Panc1 (cell line): ENCODE results near the gene GDF2. TPM values are rescaled to one million over a fixed set of nuclear protein-coding genes. Genes with fewer than 3 reads are reported as not detected.

Experiments
- ATAC-seq: fragments of 200-7000 bp; cut with Tn5 transposase; 2 replicates; pipeline ENCODE4 v1.9.1; 2020; ENCODE audit warnings: mild to moderate bottlenecking, moderate library complexity
- BruUV-seq: library from RNA; stranded (reverse); fragments of 400-500 nt; replicated peaks from 2 replicates; lab custom pipeline; 2021; lab: Mats Ljungman, UMichigan
- CTCF ChIA-PET: fragments of 300-600 bp; sonication (Branson Sonifier 250); formaldehyde crosslinking; loops from one replicate; lab custom pipeline; 2022; ENCODE audit warnings: antibody characterized with exemption; lab: Charles Lee
- POLR2A ChIA-PET: fragments of 300-600 bp; sonication (Branson Sonifier 250); formaldehyde crosslinking; loops from one replicate; lab custom pipeline; 2022; ENCODE audit warnings: antibody characterized with exemption; lab: Charles Lee
- DNase-seq: peaks from one replicate; pipeline ENCODE4 v3.0.0-alpha.2; 2010; ENCODE audit warnings: low read depth, low spot score
- H3K27ac ChIP-seq: 2 replicates; pipeline ENCODE4 v1.5.1; 2011; ENCODE audit warnings: mild to moderate bottlenecking, low read length, inconsistent platforms
- H3K27me3 ChIP-seq: fragments of 200-500 bp; sonication (Bioruptor generic); 2 replicates; pipeline ENCODE4 v1.6.0; 2014; ENCODE audit warnings: low read length, inconsistent platforms; ENCODE audit not compliant: control insufficient read depth, insufficient read depth
- H3K36me3 ChIP-seq: fragments of 200-500 bp; sonication (Bioruptor generic); 2 replicates; pipeline ENCODE4 v1.5.1; 2014; ENCODE audit warnings: inconsistent platforms, mild to moderate bottlenecking, low read length, moderate library complexity; ENCODE audit not compliant: control insufficient read depth, insufficient read depth
- H3K4me1 ChIP-seq: 2 replicates; pipeline ENCODE4 v1.5.1; 2011; ENCODE audit warnings: inconsistent platforms, mild to moderate bottlenecking, low read length, moderate library complexity; ENCODE audit not compliant: control insufficient read depth, insufficient read depth
- H3K4me3 ChIP-seq, 2 experiments: 2 replicates each; pipeline ENCODE4 v1.5.1; 2011 to 2012; ENCODE audit warnings: low read depth in 2 of 2, low read length in 2 of 2, mild to moderate bottlenecking in 2 of 2, inconsistent platforms in 1 of 2, moderate library complexity in 1 of 2
- H3K9me3 ChIP-seq: fragments of 200-500 bp; sonication (Bioruptor generic); 2 replicates; pipeline ENCODE4 v1.5.1; 2014; ENCODE audit warnings: low read depth, mild to moderate bottlenecking, inconsistent platforms, low read length, moderate library complexity; ENCODE audit not compliant: control insufficient read depth, insufficient read depth
- POLR2AphosphoS5 ChIP-seq: IDR thresholded peaks from 2 replicates; pipeline ENCODE4 v1.6.1; 2012; ENCODE audit warnings: mild to moderate bottlenecking, low read depth, low read length, moderate library complexity
- SIN3A ChIP-seq: IDR thresholded peaks from 2 replicates; pipeline ENCODE4 v1.6.1; 2012; ENCODE audit warnings: low read depth, mild to moderate bottlenecking, low read length, moderate library complexity, borderline replicate concordance; ENCODE audit not compliant: insufficient read depth
- TCF7L2 ChIP-seq: IDR thresholded peaks from 2 replicates; pipeline ENCODE4 v1.6.1; 2011; ENCODE audit warnings: mild to moderate bottlenecking, low read depth, low read length, inconsistent platforms
- in situ Hi-C: cut with HindIII; loops from 2 replicates; pipeline ENCODE4 v1.10.0; 2016; ENCODE audit warnings: low sequenced_read_pairs, low pct_unique_long_range_greater_than_20kb
- intact Hi-C: fragments of 100-400 bp; cut with micrococcal nuclease; formaldehyde crosslinking; loops from one replicate; pipeline ENCODE4 v1.10.0; 2022; ENCODE audit not compliant: unreplicated experiment
- total RNA-seq: library from RNA; stranded (reverse); gene quantifications from one replicate; pipeline ENCODE4 v1.2.1, GENCODE V29; 2021; ENCODE audit not compliant: unreplicated experiment
- TF ChIP-seq, protein P1 (sequence below): fragments of 450-650 bp; IDR thresholded peaks from 2 replicates; pipeline ENCODE4 v1.5.1; 2017; ENCODE audit warnings: mild to moderate bottlenecking
- TF ChIP-seq, protein P2 (sequence below), 2 experiments: IDR thresholded peaks; 2 replicates each; pipeline ENCODE4 v1.6.1; 2011 to 2012; ENCODE audit warnings: low read depth in 2 of 2, control low read depth in 1 of 2, low read length in 1 of 2, mild to moderate bottlenecking in 1 of 2, moderate library complexity in 1 of 2; ENCODE audit not compliant: insufficient read depth in 1 of 2

The GDF2 gene
- total RNA-seq, 1 experiment from 2014 or later = not detected

GRCh38 chr10:47357911-47358310 is 35.7 kb downstream of the GDF2 start:
- ATAC-seq (no peak), DNase-seq (no peak)
- Histone ChIP-seq H3K4me3 (no peak overlapping the region), H3K9me3 (no peaks in the 10 kb centered on the region), H3K27me3 (no peaks in the 10 kb centered on the region), H3K27ac (no peak overlapping the region), H3K36me3 (no peaks in the 10 kb centered on the region), H3K4me1 (no peaks in the 10 kb centered on the region)
- no TSS peak for BruUV-seq
- ChIA-PET CTCF (no interaction called here), POLR2A (no interaction called here)
- intact Hi-C loops = no loop called here
- in situ Hi-C loops = no loop called here
- TF ChIP-seq TCF7L2 (no peak), POLR2AphosphoS5 (no peak), SIN3A (no peak)
- TF ChIP-seq, protein P1, sequence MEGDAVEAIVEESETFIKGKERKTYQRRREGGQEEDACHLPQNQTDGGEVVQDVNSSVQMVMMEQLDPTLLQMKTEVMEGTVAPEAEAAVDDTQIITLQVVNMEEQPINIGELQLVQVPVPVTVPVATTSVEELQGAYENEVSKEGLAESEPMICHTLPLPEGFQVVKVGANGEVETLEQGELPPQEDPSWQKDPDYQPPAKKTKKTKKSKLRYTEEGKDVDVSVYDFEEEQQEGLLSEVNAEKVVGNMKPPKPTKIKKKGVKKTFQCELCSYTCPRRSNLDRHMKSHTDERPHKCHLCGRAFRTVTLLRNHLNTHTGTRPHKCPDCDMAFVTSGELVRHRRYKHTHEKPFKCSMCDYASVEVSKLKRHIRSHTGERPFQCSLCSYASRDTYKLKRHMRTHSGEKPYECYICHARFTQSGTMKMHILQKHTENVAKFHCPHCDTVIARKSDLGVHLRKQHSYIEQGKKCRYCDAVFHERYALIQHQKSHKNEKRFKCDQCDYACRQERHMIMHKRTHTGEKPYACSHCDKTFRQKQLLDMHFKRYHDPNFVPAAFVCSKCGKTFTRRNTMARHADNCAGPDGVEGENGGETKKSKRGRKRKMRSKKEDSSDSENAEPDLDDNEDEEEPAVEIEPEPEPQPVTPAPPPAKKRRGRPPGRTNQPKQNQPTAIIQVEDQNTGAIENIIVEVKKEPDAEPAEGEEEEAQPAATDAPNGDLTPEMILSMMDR = no peak
- TF ChIP-seq, protein P2, sequence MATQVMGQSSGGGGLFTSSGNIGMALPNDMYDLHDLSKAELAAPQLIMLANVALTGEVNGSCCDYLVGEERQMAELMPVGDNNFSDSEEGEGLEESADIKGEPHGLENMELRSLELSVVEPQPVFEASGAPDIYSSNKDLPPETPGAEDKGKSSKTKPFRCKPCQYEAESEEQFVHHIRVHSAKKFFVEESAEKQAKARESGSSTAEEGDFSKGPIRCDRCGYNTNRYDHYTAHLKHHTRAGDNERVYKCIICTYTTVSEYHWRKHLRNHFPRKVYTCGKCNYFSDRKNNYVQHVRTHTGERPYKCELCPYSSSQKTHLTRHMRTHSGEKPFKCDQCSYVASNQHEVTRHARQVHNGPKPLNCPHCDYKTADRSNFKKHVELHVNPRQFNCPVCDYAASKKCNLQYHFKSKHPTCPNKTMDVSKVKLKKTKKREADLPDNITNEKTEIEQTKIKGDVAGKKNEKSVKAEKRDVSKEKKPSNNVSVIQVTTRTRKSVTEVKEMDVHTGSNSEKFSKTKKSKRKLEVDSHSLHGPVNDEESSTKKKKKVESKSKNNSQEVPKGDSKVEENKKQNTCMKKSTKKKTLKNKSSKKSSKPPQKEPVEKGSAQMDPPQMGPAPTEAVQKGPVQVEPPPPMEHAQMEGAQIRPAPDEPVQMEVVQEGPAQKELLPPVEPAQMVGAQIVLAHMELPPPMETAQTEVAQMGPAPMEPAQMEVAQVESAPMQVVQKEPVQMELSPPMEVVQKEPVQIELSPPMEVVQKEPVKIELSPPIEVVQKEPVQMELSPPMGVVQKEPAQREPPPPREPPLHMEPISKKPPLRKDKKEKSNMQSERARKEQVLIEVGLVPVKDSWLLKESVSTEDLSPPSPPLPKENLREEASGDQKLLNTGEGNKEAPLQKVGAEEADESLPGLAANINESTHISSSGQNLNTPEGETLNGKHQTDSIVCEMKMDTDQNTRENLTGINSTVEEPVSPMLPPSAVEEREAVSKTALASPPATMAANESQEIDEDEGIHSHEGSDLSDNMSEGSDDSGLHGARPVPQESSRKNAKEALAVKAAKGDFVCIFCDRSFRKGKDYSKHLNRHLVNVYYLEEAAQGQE (IDR thresholded peaks at IDR 0.05; ENCODE audit: insufficient read depth in 1 of 2, low read depth in 2 of 2, low read length in 1 of 2) = no peak

DNA sequence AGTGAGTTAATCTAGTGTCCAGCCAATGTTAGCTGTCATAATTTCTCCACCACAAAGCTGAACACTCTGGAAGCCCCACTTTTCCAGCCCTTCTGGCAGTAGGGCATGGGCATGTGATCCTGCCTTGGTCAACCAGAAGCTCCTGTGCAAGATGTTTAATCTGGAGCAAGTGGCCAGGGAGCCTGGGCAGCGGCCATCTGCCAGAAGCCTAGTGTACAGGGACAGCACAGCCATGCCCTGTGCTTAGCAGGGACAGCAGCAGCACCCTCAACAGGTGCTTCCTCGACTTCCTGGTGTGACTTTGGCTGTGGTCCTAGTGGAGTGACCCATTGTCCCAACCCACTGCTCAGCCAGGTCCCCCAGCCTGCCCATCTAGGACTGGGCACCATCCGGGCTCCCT is 36.2 kb downstream of the GDF2 start:
- intact Hi-C loops = no loop called here
- ATAC-seq (no peak), DNase-seq (no peak)
- no peaks in the 10 kb centered on the region for H3K9me3 ChIP-seq
- no TSS peak for BruUV-seq
- TF ChIP-seq, protein P1 = no peak
- in situ Hi-C loops = no loop called here
- no peak overlapping the region for H3K4me3 ChIP-seq
- no peaks in the 10 kb centered on the region for H3K27me3 ChIP-seq
- ChIA-PET CTCF (no interaction called here), POLR2A (no interaction called here)
- H3K36me3 ChIP-seq = no peaks in the 10 kb centered on the region
- no peak overlapping the region for H3K27ac ChIP-seq
- no peaks in the 10 kb centered on the region for H3K4me1 ChIP-seq

DNA sequence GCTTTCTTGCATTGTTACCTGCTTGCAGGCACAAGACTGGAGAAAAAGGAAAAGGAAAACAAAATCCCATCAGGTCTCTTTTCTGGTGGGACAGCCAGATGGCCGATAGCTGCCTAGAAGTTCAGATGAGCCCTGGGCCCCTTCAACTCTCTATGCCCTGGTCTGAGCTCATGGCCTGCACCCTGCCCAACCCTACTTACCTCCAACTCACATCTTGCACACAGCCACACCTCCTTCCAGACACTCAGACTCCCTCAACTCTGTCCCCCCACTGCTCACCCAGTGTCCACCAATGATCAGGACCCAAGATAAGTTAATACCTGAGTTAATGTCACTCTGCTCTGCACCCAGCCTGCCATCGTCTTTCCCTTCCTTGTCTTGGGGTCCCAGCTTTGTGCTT is 36.8 kb downstream of the GDF2 start:
- ChIA-PET CTCF (no interaction called here), POLR2A (no interaction called here)
- in situ Hi-C loops (no loop called here), intact Hi-C loops (no loop called here)
- ATAC-seq (no peak), DNase-seq (no peak)
- no TSS peak for BruUV-seq
- H3K27ac ChIP-seq = no peak overlapping the region
- H3K36me3 ChIP-seq = no peaks in the 10 kb centered on the region
- H3K4me3 ChIP-seq = no peak overlapping the region
- no peaks in the 10 kb centered on the region for H3K27me3 ChIP-seq
- TF ChIP-seq, protein P2 (IDR thresholded peaks at IDR 0.05; ENCODE audit: insufficient read depth in 1 of 2, low read depth in 2 of 2, low read length in 1 of 2) = no peak
- TF ChIP-seq SIN3A (no peak), TCF7L2 (no peak)
- TF ChIP-seq, protein P1 = no peak
- no peaks in the 10 kb centered on the region for H3K9me3 ChIP-seq
- peaks cover 1% of the 10 kb centered on the region; the same call in 1 of the 2 replicates for H3K4me1 ChIP-seq
